Measurements from ENCODE around the gene FBXW11. TPM values are rescaled to one million over a fixed set of nuclear protein-coding genes. Genes with fewer than 3 reads are reported as not detected.

Gene FBXW11
- total RNA-seq, 1 experiment from 2014 or later: 34.9 TPM

GRCh38 chr5:172048170-172048422, 41.7 kb upstream of the FBXW11 start:
- ChIA-PET CTCF (no interaction called here), POLR2A (ENCODE audit: low non-redundant PET) (no interaction called here)
- Histone ChIP-seq H3K4me3 (ENCODE audit: low read depth, low read length, poor library complexity, severe bottlenecking) (no peak overlapping the region), H3K27me3 (replicated peaks; ENCODE audit: insufficient read depth, low read depth, low read length, poor library complexity) (no peaks in the 10 kb centered on the region), H3K4me1 (ENCODE audit: insufficient read depth, low read length, poor library complexity, severe bottlenecking) (no peaks in the 10 kb centered on the region), H3K9me3 (ENCODE audit: low read depth, low read length, poor library complexity, severe bottlenecking) (no peaks in the 10 kb centered on the region), H3K36me3 (ENCODE audit: insufficient read depth, low read length, poor library complexity, severe bottlenecking) (no peaks in the 10 kb centered on the region), H3K27ac (ENCODE audit: low read depth, low read length, poor library complexity, severe bottlenecking) (no peak overlapping the region)
- TF ChIP-seq EZH2 (IDR thresholded peaks at IDR 0.05; ENCODE audit: borderline replicate concordance, low read depth, low read length, poor library complexity, severe bottlenecking) (no peak), CTCF (conservative IDR thresholded peaks at IDR 0.05; ENCODE audit: low read depth, low read length) (no peak)
- BruUV-seq (replicated peaks): no TSS peak
- no peak for DNase-seq (ENCODE audit: low spot score)
- intact Hi-C loops (cut with micrococcal nuclease; ENCODE audit: unreplicated experiment): loop anchor here (10.0 kb wide), 1 partner anchor 413 kb away; no protein-coding TSS in a partner anchor

GRCh38 chr5:172046593-172046992, 40.2 kb upstream of the FBXW11 start:
- ChIA-PET POLR2A (ENCODE audit: low non-redundant PET) (no interaction called here), CTCF (no interaction called here)
- H3K9me3 ChIP-seq (ENCODE audit: low read depth, low read length, poor library complexity, severe bottlenecking): no peaks in the 10 kb centered on the region
- no peak overlapping the region for H3K4me3 ChIP-seq (ENCODE audit: low read depth, low read length, poor library complexity, severe bottlenecking)
- H3K27me3 ChIP-seq (replicated peaks; ENCODE audit: insufficient read depth, low read depth, low read length, poor library complexity): no peaks in the 10 kb centered on the region
- intact Hi-C loops (cut with micrococcal nuclease; ENCODE audit: unreplicated experiment): loop anchor here (10.0 kb wide), 1 partner anchor 412 kb away; no protein-coding TSS in a partner anchor
- BruUV-seq (replicated peaks): no TSS peak
- H3K4me1 ChIP-seq (ENCODE audit: insufficient read depth, low read length, poor library complexity, severe bottlenecking): no peaks in the 10 kb centered on the region
- no peak for DNase-seq (ENCODE audit: low spot score)
- no peak overlapping the region for H3K27ac ChIP-seq (ENCODE audit: low read depth, low read length, poor library complexity, severe bottlenecking)
- TF ChIP-seq CTCF (conservative IDR thresholded peaks at IDR 0.05; ENCODE audit: low read depth, low read length): no peak
- TF ChIP-seq EZH2 (IDR thresholded peaks at IDR 0.05; ENCODE audit: borderline replicate concordance, low read depth, low read length, poor library complexity, severe bottlenecking): no peak
- H3K36me3 ChIP-seq (ENCODE audit: insufficient read depth, low read length, poor library complexity, severe bottlenecking): no peaks in the 10 kb centered on the region

GRCh38 chr5:172045315-172045632, 38.8 kb upstream of the FBXW11 start:
- H3K4me1 ChIP-seq (ENCODE audit: insufficient read depth, low read length, poor library complexity, severe bottlenecking): no peaks in the 10 kb centered on the region
- no peak for TF ChIP-seq CTCF (conservative IDR thresholded peaks at IDR 0.05; ENCODE audit: low read depth, low read length)
- TF ChIP-seq EZH2 (IDR thresholded peaks at IDR 0.05; ENCODE audit: borderline replicate concordance, low read depth, low read length, poor library complexity, severe bottlenecking): no peak
- no peaks in the 10 kb centered on the region for H3K9me3 ChIP-seq (ENCODE audit: low read depth, low read length, poor library complexity, severe bottlenecking)
- no peaks in the 10 kb centered on the region for H3K36me3 ChIP-seq (ENCODE audit: insufficient read depth, low read length, poor library complexity, severe bottlenecking)
- intact Hi-C loops (cut with micrococcal nuclease; ENCODE audit: unreplicated experiment): loop anchor here (10.0 kb wide), 1 partner anchor 410 kb away; no protein-coding TSS in a partner anchor
- ChIA-PET POLR2A (ENCODE audit: low non-redundant PET) (no interaction called here), CTCF (interaction anchor here (0.7 to 1.8 kb wide), 2 partner anchors 133 to 206 kb away, joined by 3 to 9 read pairs; no protein-coding TSS in a partner anchor)
- no peak for DNase-seq (ENCODE audit: low spot score)
- H3K27ac ChIP-seq (ENCODE audit: low read depth, low read length, poor library complexity, severe bottlenecking): no peak overlapping the region
- H3K27me3 ChIP-seq (replicated peaks; ENCODE audit: insufficient read depth, low read depth, low read length, poor library complexity): no peaks in the 10 kb centered on the region
- BruUV-seq (replicated peaks): no TSS peak
- no peak overlapping the region for H3K4me3 ChIP-seq (ENCODE audit: low read depth, low read length, poor library complexity, severe bottlenecking)
